GM18499 (cell line): Measurements from ENCODE around the gene TMEM106B.
"Not testable (repeated sequence)": the region's sequence is repeated elsewhere in the genome, so short reads cannot be mapped to it uniquely, and the experiment has no call there.

Source experiments
- ATAC-seq: cut with Tn5 transposase; IDR thresholded peaks from one replicate; pipeline ENCODE4 v1.9.1; 2021; ENCODE audit warnings: moderate number of reproducible peaks; ENCODE audit not compliant: insufficient read depth, unreplicated experiment

Gene TMEM106B

DNA sequence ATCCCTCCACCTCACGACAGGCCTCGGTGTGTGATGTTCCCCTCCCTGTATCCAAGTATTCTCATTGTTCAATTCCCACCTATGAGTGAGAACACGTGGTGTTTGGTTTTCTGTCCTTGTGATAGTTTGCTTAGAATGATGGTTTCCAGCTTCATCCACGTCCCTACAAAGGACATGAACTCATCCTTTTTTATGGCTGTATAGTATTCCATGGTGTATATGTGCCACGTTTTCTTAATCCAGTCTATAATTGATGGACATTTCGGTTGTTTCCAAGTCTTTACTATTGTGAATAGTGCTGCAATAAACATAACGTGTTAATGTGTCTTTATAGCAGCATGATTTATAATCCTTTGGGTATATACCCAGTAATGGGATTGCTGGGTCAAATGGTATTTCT, 13.9 kb downstream of the TMEM106B start:
- not testable (repeated sequence) for ATAC-seq

DNA sequence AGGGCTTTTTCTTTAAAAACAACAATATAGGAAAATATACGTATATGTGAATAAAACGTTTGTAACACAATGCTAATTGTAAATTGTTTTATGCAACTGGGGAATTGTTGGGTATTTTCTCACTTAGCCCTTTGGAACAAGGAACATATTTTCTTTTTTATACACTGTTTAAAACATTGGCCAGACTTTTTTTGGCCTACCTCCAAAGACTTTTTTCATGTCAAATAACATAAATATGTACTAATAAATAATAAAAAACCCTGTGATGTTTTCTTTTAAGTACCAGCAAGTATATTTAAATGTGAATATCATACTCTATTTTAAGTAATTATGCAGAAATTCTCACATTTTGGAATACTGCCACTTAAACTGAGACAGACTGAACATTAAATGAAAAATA, 15.7 kb downstream of the TMEM106B start:
- no peak for ATAC-seq

DNA sequence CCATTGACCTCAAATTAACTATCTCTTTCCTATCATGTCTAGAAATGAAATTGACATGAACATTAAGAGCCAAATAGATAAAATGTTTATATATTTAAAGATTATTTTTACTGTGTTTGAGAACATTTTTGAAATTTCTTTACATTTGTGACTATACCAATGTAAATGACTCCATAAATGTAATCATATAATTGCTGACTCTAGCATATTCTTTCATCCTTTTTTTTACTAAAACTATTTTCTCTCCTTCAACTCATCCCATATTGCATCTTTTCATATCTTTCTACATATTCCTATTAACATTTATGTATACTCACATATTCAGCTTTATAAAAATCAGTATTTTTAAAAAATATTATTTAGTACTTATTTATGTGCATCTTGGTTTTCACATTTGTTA, 16.9 kb downstream of the TMEM106B start:
- ATAC-seq: no peak

DNA sequence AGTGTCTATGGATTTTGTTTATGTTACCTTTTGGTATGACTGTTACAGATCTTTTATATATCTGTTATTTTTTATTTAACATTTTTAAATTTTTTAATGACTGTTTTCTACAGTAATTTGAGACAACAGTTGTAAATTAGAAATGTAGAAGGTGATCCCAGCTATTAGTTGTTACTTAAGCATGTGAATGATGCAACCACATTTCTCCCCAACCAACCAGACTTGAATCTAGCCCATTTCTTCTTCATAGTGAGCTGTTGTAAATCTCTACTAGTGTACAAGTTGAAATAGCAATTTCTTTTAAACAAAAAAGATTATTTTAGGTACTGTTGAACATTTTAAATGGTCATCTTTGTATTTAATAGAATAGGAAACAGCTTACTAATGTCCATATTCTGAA, 18.0 kb downstream of the TMEM106B start:
- ATAC-seq: no peak

DNA sequence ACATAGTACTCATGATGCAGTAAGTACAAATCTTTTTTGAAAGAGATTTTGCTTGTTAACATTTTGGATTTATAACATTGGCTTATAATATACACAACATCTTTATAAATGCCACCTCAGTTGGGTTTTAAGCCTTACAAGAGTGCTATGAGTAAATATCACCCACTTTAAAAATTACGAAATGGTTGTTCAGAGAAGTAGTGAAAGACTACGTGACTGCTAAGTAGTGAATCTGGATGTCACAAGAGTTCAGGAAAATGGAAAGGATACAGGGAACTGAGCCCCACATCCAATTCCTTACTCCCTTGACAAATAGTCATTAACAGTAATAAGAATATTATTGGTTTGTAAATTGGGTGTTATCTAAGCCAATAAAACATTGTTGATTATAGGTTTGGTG, 20.0 kb downstream of the TMEM106B start:
- ATAC-seq: no peak

DNA sequence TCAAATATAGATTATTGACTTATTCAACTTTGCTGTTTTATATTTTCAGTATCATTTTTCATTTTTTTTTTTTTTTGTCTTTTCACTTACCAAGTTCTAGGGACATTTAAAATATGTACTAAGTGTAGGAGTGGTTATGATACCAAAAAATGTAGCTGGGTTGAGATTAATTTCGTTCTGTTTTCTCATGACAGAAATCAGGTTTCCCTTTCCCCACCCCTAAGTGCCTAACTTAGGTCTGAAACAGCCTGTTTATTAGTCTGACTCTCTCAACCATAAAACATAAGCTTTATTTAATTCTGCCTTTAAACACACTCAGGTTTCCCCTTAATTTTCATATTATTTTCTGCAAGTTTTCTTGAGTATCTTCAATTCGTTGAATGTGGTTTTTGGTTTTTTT, 22.1 kb downstream of the TMEM106B start:
- no peak for ATAC-seq

DNA sequence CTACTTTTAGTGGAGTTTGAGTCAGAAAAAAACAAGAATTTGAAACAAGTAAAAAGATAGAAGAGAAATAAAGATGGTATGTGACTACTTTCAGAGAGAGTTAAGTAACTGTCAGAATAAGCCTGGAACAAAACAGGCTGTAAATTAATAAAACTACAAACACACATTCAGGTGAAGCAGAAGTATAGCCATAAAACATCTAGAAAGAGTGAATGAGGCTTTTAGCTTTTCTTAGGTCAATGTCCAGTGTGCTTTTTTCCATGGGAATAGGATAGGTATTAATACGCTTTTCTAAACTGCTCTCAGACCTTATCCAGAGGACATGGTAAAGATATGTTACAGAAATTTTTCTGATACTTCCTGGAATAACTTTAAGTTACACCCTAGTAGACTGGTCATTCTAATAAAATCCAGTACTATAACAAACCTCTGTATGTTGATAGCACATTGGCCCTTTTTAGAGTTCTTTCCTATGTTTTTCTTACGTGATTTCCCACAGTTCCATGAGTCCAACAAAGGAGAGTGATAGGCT, 23.3 kb downstream of the TMEM106B start:
- ATAC-seq: no peak

DNA sequence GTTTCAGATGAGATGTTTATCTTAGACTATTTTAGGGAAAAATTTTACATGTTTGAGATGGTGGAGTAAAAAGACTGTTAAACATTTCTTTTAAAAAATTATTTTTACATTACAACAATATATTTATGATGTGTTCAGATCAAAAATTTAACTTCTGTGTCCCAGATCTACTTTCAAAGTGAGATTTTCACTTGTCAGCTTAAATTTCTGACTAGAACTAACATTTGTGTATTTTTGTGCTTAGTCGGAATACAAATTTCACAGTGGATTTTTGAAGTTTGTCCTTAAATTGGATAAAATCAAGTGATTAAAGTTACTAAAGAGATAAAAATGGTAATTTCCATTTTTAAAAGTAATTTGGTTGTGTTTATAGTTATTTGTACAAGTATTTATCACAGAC, 24.9 kb downstream of the TMEM106B start:
- ATAC-seq: no peak

DNA sequence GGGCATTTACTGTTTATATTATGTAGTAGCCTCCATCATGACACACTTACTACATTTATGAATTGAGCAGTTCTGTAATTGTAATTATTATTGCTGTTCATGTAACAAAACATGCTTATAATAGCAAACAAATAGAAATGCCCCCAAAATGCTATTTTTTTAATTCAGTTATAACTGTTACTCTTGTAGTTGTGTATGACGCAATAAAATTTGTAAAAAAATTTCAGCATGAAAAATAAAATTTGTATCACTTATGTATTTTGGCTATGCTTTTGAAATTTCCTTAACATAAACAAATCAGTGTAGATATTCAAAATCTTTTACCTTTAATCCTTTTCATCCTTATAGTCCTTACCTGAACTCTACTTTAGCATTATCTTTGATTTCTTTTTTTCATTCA, 25.9 kb downstream of the TMEM106B start:
- ATAC-seq: no peak

DNA sequence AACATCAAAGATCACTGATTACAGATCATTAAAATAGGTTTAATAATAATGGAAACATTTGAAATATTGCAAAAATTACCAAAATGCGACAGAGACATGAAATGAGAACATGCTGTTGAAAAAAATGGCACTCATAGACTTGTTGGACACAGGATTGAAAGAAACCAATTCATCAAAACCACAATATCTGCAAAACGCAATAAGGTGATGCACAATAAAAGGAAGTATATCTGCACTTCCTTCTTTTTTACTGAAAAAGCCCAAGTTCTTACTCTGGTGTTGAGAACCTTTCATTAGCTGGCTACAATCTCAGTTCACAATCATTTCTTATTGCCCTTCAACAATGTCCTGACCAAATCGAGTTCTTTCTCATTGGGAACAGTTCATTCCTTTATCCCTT, 28.7 kb downstream of the TMEM106B start:
- ATAC-seq: no peak

DNA sequence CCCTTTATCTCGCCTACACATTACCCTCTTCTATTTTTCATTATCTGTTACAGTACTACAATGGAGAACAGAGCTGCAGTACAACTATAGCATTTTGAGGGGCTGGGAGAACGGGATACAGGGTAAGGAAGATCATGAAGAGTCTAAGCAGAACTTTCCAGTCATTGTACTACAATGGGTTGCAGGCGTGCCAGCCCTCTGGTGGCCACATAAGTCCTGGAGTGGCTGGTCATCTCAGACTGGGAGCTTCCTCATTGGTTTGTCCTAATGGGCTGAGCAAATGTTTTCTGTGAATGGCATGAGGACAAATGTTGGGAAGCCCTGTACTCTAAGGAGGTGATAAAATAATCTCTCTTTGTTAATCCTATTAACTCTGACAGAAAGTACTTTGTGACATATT, 33.0 kb downstream of the TMEM106B start:
- no peak for ATAC-seq

DNA sequence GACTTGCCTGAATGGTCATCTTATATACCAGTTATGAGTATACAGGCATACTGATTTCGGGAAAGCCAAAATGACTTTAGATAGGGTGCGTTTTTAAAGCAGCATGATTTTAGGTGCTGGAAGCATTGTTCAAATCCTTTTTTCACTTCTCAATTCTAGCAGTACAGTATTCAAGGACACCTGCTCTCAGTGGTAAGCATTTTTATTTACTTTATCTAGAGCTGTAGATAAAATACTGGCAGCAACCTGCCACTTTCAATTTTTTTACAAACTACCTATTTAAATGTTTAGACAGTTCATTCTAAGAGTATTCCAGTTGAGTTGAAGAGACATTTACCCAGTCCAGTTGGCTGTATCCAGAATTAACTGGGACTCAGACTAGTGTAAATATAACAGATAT, 33.6 kb downstream of the TMEM106B start:
- ATAC-seq: no peak

DNA sequence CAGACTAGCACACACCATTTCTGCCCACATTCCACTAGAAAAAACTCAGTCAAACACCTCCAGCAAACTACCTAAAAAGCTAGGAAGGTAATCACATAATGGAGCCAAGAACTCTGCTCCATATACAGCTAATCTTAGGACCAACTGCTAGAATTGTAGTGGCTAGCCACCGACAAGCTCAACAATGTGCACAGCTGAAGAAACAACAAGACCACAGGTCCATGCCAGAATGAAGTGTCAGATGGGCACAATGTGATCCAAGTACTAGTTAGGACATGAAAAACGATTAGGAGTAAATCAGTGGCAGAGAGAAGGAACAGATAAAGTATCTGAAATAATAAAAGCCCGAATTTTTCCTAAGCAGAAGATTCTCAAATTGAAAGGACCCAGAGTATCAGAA, 38.6 kb downstream of the TMEM106B start:
- no peak for ATAC-seq

DNA sequence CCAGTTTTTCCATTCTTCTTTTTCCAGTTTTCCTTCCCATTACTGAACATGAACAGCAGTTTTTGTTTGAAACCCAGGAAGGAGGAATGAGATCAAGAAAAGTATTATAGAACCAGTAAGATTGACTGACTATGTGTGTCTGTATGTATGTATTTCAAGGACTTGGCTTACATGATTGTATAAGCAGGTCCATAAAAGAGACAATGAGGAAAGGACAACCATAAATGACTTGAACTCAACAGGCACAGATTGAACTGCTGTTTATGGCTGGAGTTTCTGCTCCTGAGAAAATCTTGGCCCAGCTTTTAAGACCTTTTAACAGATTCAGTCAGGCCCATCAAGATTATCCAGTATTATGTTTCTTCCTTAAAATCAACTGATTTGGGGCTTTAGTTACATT, 39.1 kb downstream of the TMEM106B start:
- no peak for ATAC-seq

DNA sequence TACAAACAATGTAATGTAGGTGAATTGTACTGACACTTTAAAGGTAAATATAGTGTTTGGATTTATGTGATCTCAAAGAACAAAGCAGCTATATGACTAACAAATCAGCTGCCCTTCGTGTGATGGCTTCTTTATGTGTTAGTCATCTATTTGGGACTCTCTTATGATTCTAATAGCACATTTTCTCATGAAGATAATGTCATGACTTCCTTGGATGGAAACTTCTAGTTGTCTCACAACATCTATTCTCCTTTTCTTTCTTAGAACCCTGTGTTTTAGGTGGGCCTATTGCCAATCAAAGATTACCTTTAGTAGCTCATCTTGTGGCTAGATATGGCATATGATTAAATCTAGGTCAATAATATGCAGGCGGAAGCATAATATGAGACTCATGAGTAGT, 45.0 kb downstream of the TMEM106B start:
- ATAC-seq: no peak

DNA sequence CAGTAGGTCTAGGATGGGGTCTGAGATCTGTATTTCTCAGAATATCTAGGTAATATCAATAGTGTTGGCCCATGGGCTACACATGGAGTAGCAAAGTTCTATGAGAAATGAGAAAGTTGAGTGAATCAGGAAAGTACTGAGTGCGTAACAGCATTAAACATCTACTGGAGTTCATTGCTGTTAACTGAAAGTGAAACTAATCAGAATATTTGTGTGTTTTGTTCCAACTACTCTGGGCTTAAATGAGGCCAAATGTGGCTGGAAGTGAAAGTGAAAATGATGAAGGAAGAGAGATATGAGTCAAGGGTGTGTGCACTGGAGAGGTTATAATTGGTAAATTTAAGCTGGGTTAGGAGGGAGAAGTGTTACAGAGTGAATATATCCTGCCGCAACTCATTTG, 46.5 kb downstream of the TMEM106B start:
- peak; percentile 100 for ATAC-seq

DNA sequence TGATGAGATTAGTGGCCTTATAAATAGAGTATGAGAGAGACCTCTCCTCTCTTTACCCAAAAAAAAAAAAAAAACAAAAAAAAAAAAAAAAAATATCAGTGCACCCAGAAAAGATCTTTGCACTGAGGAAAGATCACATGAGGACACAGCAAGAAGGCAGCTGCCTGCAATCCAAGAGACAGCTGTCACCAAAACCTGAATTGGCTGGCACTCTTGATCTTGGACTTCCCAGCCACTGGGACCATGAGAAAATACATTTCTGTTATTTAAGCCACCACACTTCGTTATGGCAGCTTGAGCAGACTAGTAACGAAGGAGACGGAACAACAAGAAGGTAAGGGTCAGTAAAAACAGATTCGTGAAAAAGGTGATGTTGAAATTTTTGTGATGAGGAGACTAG, 47.0 kb downstream of the TMEM106B start:
- ATAC-seq: no peak

DNA sequence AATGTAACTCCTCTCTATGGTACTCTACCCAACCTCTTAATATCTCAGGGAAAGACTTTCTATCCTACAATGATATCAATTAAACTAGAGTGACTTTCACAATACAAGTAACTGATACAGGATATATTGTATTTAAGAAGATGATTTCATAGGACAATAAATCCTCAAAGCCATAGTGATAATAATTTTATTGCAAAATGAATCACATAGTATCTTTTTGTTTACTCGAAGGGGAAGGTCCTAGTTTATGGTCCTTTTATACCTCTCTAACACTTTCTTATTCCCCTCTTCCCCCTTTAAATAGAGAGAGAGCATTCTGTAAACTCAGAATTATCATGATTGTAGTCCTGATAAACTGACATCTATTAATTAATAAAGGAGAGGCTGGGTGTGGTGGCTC, 56.4 kb downstream of the TMEM106B start:
- ATAC-seq: no peak

DNA sequence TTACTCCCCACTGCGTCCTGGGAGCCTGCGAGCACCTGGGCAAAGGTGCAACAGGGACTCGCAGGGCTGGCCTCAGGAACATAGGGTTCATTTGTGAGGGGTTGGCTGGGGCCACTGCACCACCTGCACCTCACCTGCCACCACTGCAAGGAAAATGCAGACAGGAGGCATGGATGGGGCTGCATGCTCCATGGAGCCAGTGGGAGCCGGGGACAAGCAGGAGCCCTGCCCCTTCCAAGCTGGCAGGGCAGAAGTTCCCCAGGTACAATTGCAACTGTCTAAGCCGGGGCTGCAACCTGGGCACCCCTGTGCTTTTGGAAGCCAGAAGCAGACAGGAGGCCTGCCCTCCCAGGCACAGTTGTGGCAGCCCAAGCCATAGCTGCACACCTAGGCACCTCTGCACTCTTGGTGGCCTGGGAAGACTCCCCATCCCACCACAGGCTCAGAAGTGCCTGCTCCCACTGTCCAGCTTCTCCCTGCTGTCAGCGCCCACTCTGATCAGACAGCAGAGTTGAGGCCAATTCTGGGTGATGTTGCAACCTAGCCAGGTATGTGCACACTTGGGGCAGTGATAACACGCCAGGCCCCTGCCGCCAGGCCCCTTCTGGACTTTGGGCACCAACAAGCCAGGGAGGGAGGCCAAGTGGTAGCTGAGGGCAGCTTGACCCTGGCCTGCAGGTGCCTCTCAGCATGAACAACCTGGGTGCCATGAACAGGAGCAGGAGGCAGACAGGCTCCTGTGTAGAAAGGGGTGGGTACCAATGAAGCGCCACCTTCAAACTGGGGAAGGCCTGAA, 58.2 kb downstream of the TMEM106B start:
- ATAC-seq: no peak

DNA sequence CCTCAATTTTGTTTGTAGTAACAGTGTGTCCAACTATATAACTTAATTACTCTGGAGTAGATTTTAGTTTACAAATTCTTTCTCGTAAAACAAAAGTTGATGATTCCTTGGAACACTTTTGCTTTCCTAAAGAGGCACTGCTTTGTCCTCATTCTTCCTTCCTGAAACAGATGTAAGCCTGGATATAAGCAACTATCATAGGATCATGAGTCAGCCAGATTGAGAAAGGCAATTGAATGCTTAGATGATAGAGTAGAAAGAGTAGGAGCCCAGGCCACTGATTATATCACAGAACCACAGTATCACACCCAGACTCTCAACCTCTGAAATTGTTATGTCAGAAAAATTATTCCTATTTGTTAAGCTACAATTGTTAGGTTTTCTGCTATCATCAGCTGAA, 69.9 kb downstream of the TMEM106B start:
- no peak for ATAC-seq

DNA sequence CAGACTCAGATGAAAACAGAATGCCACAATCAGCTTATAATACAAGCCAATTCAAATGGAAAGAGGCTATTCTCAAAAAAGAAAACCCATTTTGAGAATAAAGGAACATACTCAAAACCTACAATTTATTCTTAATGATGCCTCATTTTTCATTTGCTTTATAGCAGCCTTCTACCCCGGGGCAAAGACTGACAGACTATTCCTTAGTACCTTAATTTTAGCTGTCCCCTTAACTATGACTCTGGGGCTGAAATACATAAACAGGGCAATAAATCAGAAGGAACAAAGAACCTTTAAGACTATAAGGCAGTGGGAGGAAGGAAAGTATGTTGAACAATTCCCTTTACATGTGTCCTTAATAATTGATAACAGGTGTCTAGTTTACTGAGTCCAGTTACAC, 76.8 kb downstream of the TMEM106B start:
- no peak for ATAC-seq

DNA sequence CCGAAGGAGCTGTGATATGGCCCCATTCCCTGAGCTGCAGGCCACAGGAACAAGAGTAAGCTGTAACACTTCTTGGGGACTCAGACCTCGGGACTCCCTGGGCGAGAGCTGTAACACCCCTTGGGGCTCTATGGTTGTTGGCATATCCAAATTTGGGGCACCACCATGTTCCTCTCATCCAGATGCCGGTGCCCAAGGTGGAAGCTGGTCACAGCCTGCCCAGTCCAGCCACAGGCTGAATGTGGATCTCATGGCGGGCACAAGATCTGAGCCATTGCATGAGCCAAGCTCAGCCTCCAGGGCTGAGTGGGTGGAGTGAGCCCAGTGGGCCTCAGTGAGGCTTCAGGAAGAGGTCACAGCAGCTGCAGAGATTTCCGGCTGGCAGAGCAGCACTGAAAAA, 78.9 kb downstream of the TMEM106B start:
- ATAC-seq: no peak
